Tibial artery (tissue), 4 donors: Measurements from ENCODE around the gene PCED1B.
A peak's percentile ranks its signal among the peaks of the same experiment; 100 is the strongest.

ENCODE experiments used
- DNase-seq, 2 donors: peaks; one replicate each; pipeline ENCODE4 v3.0.0-alpha.2; 2019
- H3K27ac ChIP-seq, 2 donors: fragments of 200-600 bp; sonication (generic) in 1 of 2; 1 replicate in 1 of 2; 2 replicates in 1 of 2; pipeline ENCODE4 v1.5.1; 2018 to 2019; ENCODE audit warnings: mild to moderate bottlenecking in 1 of 2
- H3K27me3 ChIP-seq, 2 donors: fragments of 200-600 bp; sonication (generic) in 1 of 2; one replicate each; pipeline versions ENCODE4 v1.5.1 to v1.6.0; 2016 to 2019
- H3K36me3 ChIP-seq, 3 donors: fragments of 200-600 bp; sonication (generic) in 2 of 3; one replicate each; pipeline ENCODE4 v1.5.1; 2016 to 2019; ENCODE audit warnings: mild to moderate bottlenecking in 2 of 3
- H3K4me1 ChIP-seq, 4 donors: fragments of 200-600 bp; sonication (generic) in 2 of 4; 1 replicate in 3 of 4; 2 replicates in 1 of 4; pipeline ENCODE4 v1.5.1; 2016 to 2019
- H3K4me3 ChIP-seq, 2 donors: fragments of 200-600 bp; sonication (generic) in 1 of 2; 1 replicate in 1 of 2; 2 replicates in 1 of 2; pipeline ENCODE4 v1.5.1; 2018 to 2019; ENCODE audit warnings: mild to moderate bottlenecking in 2 of 2
- H3K9me3 ChIP-seq, 3 donors: fragments of 200-600 bp; sonication (generic) in 1 of 3; one replicate each; pipeline ENCODE4 v1.5.1; 2016 to 2019
- CTCF ChIP-seq, 2 experiments: fragments of 200-600 bp in 1 of 2; fragments of 450-650 bp in 1 of 2; IDR thresholded peaks; one replicate each; pipeline ENCODE4 v1.5.1; 2017 to 2019; ENCODE audit warnings: antibody characterized with exemption in 2 of 2, mild to moderate bottlenecking in 1 of 2, moderate library complexity in 1 of 2
- intact Hi-C: fragments of 100-400 bp; cut with DNase I; formaldehyde crosslinking; loops from one replicate; pipeline ENCODE4 v1.15.0; 2023; ENCODE audit warnings: low total_unique reads

Gene PCED1B

GRCh38 chr12:47065546-47065945 is 13.9 kb upstream of the PCED1B start:
- H3K4me1 ChIP-seq = peaks cover 0 to 50% (median 26%) of the 10 kb centered on the region in 4 donors
- H3K27me3 ChIP-seq = no peaks in the 10 kb centered on the region
- H3K4me3 ChIP-seq = no peak overlapping the region
- intact Hi-C loops = no loop called here
- peak overlapping the region; percentile 0 to 78 for H3K27ac ChIP-seq
- DNase-seq = no peak
- TF ChIP-seq CTCF (IDR thresholded peaks at IDR 0.05) = no peak
- no peaks in the 10 kb centered on the region for H3K36me3 ChIP-seq
- H3K9me3 ChIP-seq = no peaks in the 10 kb centered on the region

GRCh38 chr12:47066278-47067025 is 13.0 kb upstream of the PCED1B start:
- intact Hi-C loops = no loop called here
- H3K4me3 ChIP-seq = no peak overlapping the region
- H3K27me3 ChIP-seq = no peaks in the 10 kb centered on the region
- H3K27ac ChIP-seq = peak overlapping the region; percentile 68 to 78
- TF ChIP-seq CTCF (IDR thresholded peaks at IDR 0.05) = peak in 1 of 2 experiments; percentile 9
- H3K36me3 ChIP-seq = no peaks in the 10 kb centered on the region
- H3K4me1 ChIP-seq = peaks cover 0 to 53% (median 26%) of the 10 kb centered on the region in 4 donors
- H3K9me3 ChIP-seq = no peaks in the 10 kb centered on the region
- DNase-seq = peak in 1 of 2 donors; percentile 22

- H3K4me3 ChIP-seq = no peak overlapping the region
- intact Hi-C loops = no loop called here
- peak overlapping the region; percentile 68 to 78 for H3K27ac ChIP-seq
- H3K4me1 ChIP-seq = peaks cover 0 to 53% (median 26%) of the 10 kb centered on the region in 4 donors
- H3K36me3 ChIP-seq = no peaks in the 10 kb centered on the region
- DNase-seq = no peak
- no peak for TF ChIP-seq CTCF (IDR thresholded peaks at IDR 0.05)
- H3K9me3 ChIP-seq = no peaks in the 10 kb centered on the region
- no peaks in the 10 kb centered on the region for H3K27me3 ChIP-seq
These were observed 12.2 kb upstream of the PCED1B start for GRCh38 chr12:47067176-47067575.

GRCh38 chr12:47067771-47068431 is 11.5 kb upstream of the PCED1B start:
- no peaks in the 10 kb centered on the region for H3K27me3 ChIP-seq
- H3K4me1 ChIP-seq = peaks cover 0 to 53% (median 26%) of the 10 kb centered on the region in 4 donors
- no peaks in the 10 kb centered on the region for H3K36me3 ChIP-seq
- no peaks in the 10 kb centered on the region for H3K9me3 ChIP-seq
- DNase-seq = no peak
- H3K4me3 ChIP-seq = no peak overlapping the region
- H3K27ac ChIP-seq = peak overlapping the region; percentile 68 to 78
- no peak for TF ChIP-seq CTCF (IDR thresholded peaks at IDR 0.05)
- intact Hi-C loops = no loop called here

GRCh38 chr12:47068539-47068938 is 10.9 kb upstream of the PCED1B start:
- DNase-seq = no peak
- no peaks in the 10 kb centered on the region for H3K36me3 ChIP-seq
- no peak for TF ChIP-seq CTCF (IDR thresholded peaks at IDR 0.05)
- intact Hi-C loops = no loop called here
- peaks cover 0 to 53% (median 26%) of the 10 kb centered on the region in 4 donors for H3K4me1 ChIP-seq
- H3K27ac ChIP-seq = peak overlapping the region; percentile 68 to 78
- H3K27me3 ChIP-seq = no peaks in the 10 kb centered on the region
- no peak overlapping the region for H3K4me3 ChIP-seq
- H3K9me3 ChIP-seq = no peaks in the 10 kb centered on the region
